ENCODE measurements around the gene GON4L.
A peak's percentile ranks its signal among the peaks of the same experiment; 100 is the strongest.
"Not testable (repeated sequence)": the region's sequence is repeated elsewhere in the genome, so short reads cannot be mapped to it uniquely, and the experiment has no call there.

GON4L gene, protein sequence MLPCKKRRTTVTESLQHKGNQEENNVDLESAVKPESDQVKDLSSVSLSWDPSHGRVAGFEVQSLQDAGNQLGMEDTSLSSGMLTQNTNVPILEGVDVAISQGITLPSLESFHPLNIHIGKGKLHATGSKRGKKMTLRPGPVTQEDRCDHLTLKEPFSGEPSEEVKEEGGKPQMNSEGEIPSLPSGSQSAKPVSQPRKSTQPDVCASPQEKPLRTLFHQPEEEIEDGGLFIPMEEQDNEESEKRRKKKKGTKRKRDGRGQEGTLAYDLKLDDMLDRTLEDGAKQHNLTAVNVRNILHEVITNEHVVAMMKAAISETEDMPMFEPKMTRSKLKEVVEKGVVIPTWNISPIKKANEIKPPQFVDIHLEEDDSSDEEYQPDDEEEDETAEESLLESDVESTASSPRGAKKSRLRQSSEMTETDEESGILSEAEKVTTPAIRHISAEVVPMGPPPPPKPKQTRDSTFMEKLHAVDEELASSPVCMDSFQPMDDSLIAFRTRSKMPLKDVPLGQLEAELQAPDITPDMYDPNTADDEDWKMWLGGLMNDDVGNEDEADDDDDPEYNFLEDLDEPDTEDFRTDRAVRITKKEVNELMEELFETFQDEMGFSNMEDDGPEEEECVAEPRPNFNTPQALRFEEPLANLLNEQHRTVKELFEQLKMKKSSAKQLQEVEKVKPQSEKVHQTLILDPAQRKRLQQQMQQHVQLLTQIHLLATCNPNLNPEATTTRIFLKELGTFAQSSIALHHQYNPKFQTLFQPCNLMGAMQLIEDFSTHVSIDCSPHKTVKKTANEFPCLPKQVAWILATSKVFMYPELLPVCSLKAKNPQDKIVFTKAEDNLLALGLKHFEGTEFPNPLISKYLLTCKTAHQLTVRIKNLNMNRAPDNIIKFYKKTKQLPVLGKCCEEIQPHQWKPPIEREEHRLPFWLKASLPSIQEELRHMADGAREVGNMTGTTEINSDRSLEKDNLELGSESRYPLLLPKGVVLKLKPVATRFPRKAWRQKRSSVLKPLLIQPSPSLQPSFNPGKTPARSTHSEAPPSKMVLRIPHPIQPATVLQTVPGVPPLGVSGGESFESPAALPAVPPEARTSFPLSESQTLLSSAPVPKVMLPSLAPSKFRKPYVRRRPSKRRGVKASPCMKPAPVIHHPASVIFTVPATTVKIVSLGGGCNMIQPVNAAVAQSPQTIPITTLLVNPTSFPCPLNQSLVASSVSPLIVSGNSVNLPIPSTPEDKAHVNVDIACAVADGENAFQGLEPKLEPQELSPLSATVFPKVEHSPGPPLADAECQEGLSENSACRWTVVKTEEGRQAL (N-terminal part only)

DNA sequence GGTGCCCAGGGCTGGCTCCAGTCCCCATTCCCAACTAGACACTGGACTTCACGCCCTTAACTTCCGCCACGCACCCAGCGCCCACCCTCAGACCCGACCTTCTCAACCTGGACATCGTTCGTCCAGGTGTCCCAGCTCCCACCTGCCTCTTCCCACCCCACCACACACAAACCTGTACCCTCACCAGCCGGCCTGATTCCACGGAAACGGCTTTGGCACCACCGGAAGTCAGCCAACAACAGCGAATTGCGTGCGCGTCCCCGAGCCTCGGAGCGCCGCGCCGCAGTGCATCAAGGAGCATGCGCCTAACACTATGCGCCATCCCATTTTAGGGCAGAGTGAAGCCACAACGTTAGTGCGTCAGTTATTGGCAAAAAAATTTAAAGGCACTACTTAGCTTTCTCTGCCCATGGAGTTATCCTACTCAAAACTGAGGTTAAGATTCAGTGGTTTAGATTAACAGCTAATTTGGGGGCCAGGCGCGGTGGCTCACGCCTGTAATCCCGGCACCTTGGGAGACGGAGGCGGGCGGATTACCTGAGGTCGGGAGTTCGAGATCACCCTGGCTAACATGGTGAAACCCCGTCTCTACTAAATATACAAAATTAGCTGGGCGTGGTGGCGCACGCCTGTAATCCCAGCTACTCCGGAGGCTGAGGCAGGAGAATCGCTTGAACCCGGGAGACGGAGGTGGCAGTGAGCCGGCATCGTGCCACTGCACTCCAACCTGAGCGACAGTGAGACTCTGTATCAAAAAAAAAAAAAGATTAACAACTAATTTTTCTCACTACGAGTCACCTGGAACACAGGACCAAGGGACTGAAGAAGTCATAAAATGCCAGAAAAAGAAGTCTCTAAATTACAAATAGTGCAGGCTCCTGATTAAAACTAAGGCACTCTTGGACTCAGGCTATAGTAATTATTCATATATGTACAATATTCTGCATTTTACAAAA is at the start of gene GON4L:
Gene GON4L, minus strand, starts transcription at position 240 of the 956 bp plus-strand sequence. CDS start 3,434 bp downstream, outside the sequence.
- Histone ChIP-seq H3K4me1 (ENCODE audit: control insufficient read depth in 1 of 2, insufficient read depth in 2 of 2, low read length in 2 of 2) (peaks cover 6 to 20% of the 10 kb centered on the region in 2 donors), H3K36me3 (ENCODE audit: control insufficient read depth in 1 of 2, insufficient read depth in 2 of 2, low read length in 2 of 2) (peaks cover 11 to 25% of the 10 kb centered on the region in 2 donors), H3K9me3 (ENCODE audit: control insufficient read depth in 1 of 2, low read length in 2 of 2) (no peaks in the 10 kb centered on the region), H3K27me3 (ENCODE audit: low read depth, low read length) (no peaks in the 10 kb centered on the region), H3K4me3 (ENCODE audit: low read depth in 1 of 2, low read length in 2 of 2) (peak within 1 kb of the TSS; percentile 85 to 92), H3K27ac (ENCODE audit: low read length) (peak within 1 kb of the TSS; percentile 91)

DNA sequence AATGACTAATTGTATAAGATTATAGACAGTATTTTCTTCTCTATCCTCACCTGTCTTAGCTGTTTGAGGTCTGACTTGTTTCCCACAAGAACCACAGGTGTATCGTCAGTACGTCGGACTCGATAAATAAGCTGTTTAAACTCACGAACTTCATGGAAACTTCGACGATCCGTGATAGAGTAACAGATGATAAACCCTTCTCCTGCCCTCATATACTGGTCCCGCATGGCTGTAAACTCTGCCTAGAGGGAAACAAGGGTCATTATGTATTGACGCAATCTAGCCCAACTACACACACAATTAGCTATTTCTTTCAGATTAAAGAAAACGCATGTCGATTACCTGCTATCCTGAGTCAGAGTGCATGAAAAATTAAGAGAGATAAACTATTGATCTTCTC is 47.2 kb upstream of the GON4L start:
- Histone ChIP-seq H3K27me3 (ENCODE audit: low read depth, low read length) (no peaks in the 10 kb centered on the region), H3K27ac (ENCODE audit: low read length) (no peak overlapping the region), H3K36me3 (ENCODE audit: control insufficient read depth in 1 of 2, insufficient read depth in 2 of 2, low read length in 2 of 2) (peaks cover 37 to 56% of the 10 kb centered on the region in 2 donors)

DNA sequence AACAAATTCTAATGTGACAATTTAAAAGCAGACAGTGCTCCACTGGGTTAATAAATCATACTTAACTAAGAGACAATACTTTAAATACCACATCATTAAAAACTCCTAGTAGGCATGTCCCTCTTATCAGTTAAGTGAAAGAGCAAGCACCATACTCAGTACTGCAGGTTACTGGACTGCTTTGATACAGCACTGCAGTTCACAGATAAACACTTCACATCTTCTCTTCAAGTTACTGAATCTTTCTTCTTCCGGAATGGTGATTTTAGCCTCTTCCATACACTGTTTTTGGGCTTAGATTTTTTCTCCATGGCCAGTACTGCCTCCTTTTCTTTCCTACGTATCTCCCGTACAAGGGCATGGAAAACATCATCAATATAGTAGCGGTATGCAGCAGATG is 43.1 kb upstream of the GON4L start:
- H3K4me3 ChIP-seq (ENCODE audit: low read depth in 1 of 2, low read length in 2 of 2), result no peak overlapping the region

More for the DNA sequence above, 47.2 kb upstream of the GON4L start:
- Histone ChIP-seq H3K4me1 (ENCODE audit: control insufficient read depth in 1 of 2, insufficient read depth in 2 of 2, low read length in 2 of 2) (no peaks in the 10 kb centered on the region), H3K4me3 (ENCODE audit: low read depth in 1 of 2, low read length in 2 of 2) (no peak overlapping the region), H3K9me3 (ENCODE audit: control insufficient read depth in 1 of 2, low read length in 2 of 2) (no peaks in the 10 kb centered on the region)

DNA sequence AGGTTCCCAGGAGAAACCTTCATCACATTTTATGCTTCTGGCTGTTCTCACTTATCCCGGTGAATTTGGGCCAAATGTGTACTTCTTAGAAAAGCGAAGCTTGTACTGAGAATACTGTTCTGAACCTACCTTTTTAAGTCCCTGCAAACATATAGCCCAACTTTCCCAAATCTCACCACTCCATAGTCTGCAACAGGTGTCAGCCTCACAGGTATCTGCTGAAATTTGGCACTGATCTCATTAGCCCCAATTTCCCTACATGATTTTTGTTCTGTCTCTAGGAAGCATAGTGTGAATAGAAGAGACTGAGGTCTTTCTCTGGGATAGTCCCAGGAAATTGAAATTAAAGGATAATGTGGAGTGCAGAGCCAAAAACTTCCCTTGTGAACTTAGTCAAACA is 42.7 kb upstream of the GON4L start:
- peaks cover 39 to 66% of the 10 kb centered on the region in 2 donors for H3K36me3 ChIP-seq (ENCODE audit: control insufficient read depth in 1 of 2, insufficient read depth in 2 of 2, low read length in 2 of 2)
- no peak overlapping the region for H3K4me3 ChIP-seq (ENCODE audit: low read depth in 1 of 2, low read length in 2 of 2)
- no peaks in the 10 kb centered on the region for H3K9me3 ChIP-seq (ENCODE audit: control insufficient read depth in 1 of 2, low read length in 2 of 2)
- no peaks in the 10 kb centered on the region for H3K27me3 ChIP-seq (ENCODE audit: low read depth, low read length)
- no peaks in the 10 kb centered on the region for H3K4me1 ChIP-seq (ENCODE audit: control insufficient read depth in 1 of 2, insufficient read depth in 2 of 2, low read length in 2 of 2)
- no peak overlapping the region for H3K27ac ChIP-seq (ENCODE audit: low read length)

More for the DNA sequence above, 43.1 kb upstream of the GON4L start:
- no peaks in the 10 kb centered on the region for H3K9me3 ChIP-seq (ENCODE audit: control insufficient read depth in 1 of 2, low read length in 2 of 2)
- no peak overlapping the region for H3K27ac ChIP-seq (ENCODE audit: low read length)
- peaks cover 42 to 70% of the 10 kb centered on the region in 2 donors for H3K36me3 ChIP-seq (ENCODE audit: control insufficient read depth in 1 of 2, insufficient read depth in 2 of 2, low read length in 2 of 2)
- H3K27me3 ChIP-seq (ENCODE audit: low read depth, low read length), result no peaks in the 10 kb centered on the region
- no peaks in the 10 kb centered on the region for H3K4me1 ChIP-seq (ENCODE audit: control insufficient read depth in 1 of 2, insufficient read depth in 2 of 2, low read length in 2 of 2)

DNA sequence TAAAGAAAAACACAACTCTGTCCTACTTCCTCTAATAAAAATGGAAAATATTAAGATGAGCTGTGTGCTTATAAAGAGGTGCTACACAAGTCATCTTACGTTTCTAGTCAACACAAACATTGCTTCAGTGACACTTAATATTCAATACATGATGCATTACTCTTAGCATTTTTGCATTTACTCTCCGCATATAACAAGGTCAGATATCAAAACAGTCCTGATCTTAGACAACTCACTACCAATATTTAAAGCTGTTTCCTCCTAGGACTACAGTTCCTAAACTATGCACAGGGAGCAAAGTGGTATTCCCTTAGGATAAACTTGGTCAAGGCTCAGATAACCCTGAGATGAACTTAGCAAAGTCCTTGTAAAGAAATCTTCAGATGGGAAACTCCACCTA is 41.9 kb upstream of the GON4L start:
- Histone ChIP-seq H3K27ac (ENCODE audit: low read length) (no peak overlapping the region), H3K4me3 (ENCODE audit: low read depth in 1 of 2, low read length in 2 of 2) (no peak overlapping the region), H3K27me3 (ENCODE audit: low read depth, low read length) (no peaks in the 10 kb centered on the region), H3K9me3 (ENCODE audit: control insufficient read depth in 1 of 2, low read length in 2 of 2) (no peaks in the 10 kb centered on the region), H3K4me1 (ENCODE audit: control insufficient read depth in 1 of 2, insufficient read depth in 2 of 2, low read length in 2 of 2) (no peaks in the 10 kb centered on the region), H3K36me3 (ENCODE audit: control insufficient read depth in 1 of 2, insufficient read depth in 2 of 2, low read length in 2 of 2) (peaks cover 31 to 58% of the 10 kb centered on the region in 2 donors)

DNA sequence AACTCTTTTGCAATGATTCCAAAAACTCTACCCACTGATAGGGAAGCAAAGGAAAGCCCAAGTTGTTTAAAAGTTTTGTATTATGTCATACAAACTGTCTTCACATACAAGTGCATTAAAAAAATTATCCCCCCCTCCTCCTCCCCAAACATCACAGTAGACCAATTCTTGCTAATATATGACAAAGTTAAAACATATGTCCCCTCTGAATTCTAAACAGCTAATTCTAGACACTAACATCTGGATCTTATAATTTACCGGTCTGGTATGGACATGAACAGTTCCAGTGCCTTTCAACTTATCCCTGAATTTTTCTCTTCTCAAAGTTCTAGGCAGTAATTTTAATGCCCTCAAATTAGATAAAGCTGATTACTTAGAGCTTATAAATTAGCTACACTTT is 40.7 kb upstream of the GON4L start:
- H3K4me3 ChIP-seq (ENCODE audit: low read depth in 1 of 2, low read length in 2 of 2), result no peak overlapping the region
- no peaks in the 10 kb centered on the region for H3K4me1 ChIP-seq (ENCODE audit: control insufficient read depth in 1 of 2, insufficient read depth in 2 of 2, low read length in 2 of 2)
- no peaks in the 10 kb centered on the region for H3K27me3 ChIP-seq (ENCODE audit: low read depth, low read length)
- no peak overlapping the region for H3K27ac ChIP-seq (ENCODE audit: low read length)
- no peaks in the 10 kb centered on the region for H3K9me3 ChIP-seq (ENCODE audit: control insufficient read depth in 1 of 2, low read length in 2 of 2)
- peaks cover 27 to 58% of the 10 kb centered on the region in 2 donors for H3K36me3 ChIP-seq (ENCODE audit: control insufficient read depth in 1 of 2, insufficient read depth in 2 of 2, low read length in 2 of 2)

DNA sequence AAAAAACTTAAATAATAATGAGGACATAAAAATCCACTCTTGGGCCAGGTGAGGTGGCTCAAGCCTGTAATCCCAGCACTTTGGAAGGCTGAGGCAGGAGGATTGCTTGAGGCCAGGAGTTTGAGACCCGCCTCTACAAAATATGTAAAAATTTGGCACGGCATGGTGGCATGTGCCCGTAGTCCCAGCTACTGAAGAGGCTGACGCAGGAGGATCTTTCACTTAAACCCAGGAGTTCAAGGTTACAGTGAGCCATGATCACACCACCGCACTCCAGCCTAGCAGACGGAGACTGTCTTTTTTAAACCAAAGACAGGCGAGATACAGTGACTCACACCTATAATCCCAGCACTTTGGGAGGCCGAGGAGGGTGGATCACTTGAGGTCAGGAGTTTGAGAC is 39.5 kb upstream of the GON4L start:
- H3K9me3 ChIP-seq (ENCODE audit: control insufficient read depth in 1 of 2, low read length in 2 of 2); H3K27me3 ChIP-seq (ENCODE audit: low read depth, low read length); H3K4me3 ChIP-seq (ENCODE audit: low read depth in 1 of 2, low read length in 2 of 2); H3K4me1 ChIP-seq (ENCODE audit: control insufficient read depth in 1 of 2, insufficient read depth in 2 of 2, low read length in 2 of 2); H3K27ac ChIP-seq (ENCODE audit: low read length): not testable (repeated sequence)
- H3K36me3 ChIP-seq (ENCODE audit: control insufficient read depth in 1 of 2, insufficient read depth in 2 of 2, low read length in 2 of 2), result peaks cover 27 to 50% of the 10 kb centered on the region in 2 donors

DNA sequence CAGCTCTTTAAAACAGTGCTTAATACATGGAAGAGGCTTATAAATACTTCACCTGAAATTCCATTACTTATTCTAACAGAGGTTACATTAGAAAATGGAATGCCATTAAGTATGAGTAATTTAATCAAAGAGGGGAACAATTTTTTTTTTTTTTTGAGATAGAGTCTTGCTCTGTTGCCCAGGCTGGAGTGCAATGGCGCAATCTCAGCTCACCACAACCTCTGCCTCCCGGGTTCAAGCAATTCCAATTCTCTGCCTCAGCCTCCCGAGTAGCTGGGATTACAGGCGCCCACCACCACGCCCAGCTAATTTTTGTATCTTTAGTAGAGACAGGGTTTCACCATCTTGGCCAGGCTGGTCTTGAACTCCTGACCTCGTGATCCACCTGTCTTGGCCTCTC is 38.6 kb upstream of the GON4L start:
- not testable (repeated sequence) for H3K4me1 ChIP-seq (ENCODE audit: control insufficient read depth in 1 of 2, insufficient read depth in 2 of 2, low read length in 2 of 2); H3K27me3 ChIP-seq (ENCODE audit: low read depth, low read length)

DNA sequence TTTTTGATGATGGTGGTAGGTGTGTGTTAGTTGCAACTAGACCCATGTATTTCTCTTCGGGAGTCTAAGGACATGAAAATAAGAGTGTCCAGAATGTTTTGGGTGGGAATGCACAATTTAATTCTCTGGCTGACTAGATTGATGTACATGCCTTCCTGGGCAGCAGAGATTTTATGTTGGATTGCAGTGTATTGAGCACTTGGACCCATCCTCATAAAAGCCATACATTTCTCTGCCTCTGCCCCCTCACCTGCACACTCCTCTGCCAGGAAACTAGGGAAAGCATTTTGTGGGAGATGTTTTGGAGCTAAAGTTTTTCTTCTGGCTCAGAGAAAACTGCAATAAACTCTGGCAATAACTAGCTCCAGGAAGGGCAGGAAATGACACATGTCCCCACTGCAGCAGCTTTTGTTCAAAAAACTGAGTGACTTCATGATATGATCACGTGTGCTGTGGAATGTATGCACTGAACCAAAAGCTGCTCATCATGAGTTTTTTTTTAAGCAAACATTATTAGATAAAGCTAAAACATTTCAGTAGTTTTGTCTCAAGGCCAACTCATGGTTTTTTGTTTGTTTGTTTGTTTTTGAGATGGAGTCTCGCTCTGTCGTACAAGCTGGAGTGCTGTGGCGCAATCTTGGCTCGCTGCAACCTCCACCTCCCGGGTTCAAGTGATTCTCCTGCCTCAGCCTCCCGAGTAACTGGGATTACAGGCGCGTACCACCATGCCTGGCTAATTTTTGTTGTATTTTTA is 36.6 kb upstream of the GON4L start:
- Histone ChIP-seq H3K4me3 (ENCODE audit: low read depth in 1 of 2, low read length in 2 of 2) (no peak overlapping the region), H3K9me3 (ENCODE audit: control insufficient read depth in 1 of 2, low read length in 2 of 2) (no peaks in the 10 kb centered on the region), H3K27me3 (ENCODE audit: low read depth, low read length) (no peaks in the 10 kb centered on the region), H3K36me3 (ENCODE audit: control insufficient read depth in 1 of 2, insufficient read depth in 2 of 2, low read length in 2 of 2) (peaks cover 5 to 28% of the 10 kb centered on the region in 2 donors), H3K4me1 (ENCODE audit: control insufficient read depth in 1 of 2, insufficient read depth in 2 of 2, low read length in 2 of 2) (no peaks in the 10 kb centered on the region), H3K27ac (ENCODE audit: low read length) (peak overlapping the region; percentile 62)

More for the DNA sequence above, 38.6 kb upstream of the GON4L start:
- H3K4me3 ChIP-seq (ENCODE audit: low read depth in 1 of 2, low read length in 2 of 2); H3K9me3 ChIP-seq (ENCODE audit: control insufficient read depth in 1 of 2, low read length in 2 of 2); H3K27ac ChIP-seq (ENCODE audit: low read length): not testable (repeated sequence)
- peaks cover 25 to 42% of the 10 kb centered on the region in 2 donors for H3K36me3 ChIP-seq (ENCODE audit: control insufficient read depth in 1 of 2, insufficient read depth in 2 of 2, low read length in 2 of 2)

Measured in muscle layer of duodenum (tissue), 2 donors.